Calu3 (cell line): Measurements from ENCODE around the gene OTOP2. TPM values are rescaled to one million over a fixed set of nuclear protein-coding genes. Genes with fewer than 3 reads are reported as not detected.

ENCODE experiments used
- BruUV-seq: library from RNA; stranded (reverse); fragments of 400-500 nt; replicated peaks from 2 replicates; lab custom pipeline; 2021; lab: Mats Ljungman, UMichigan
- CTCF ChIA-PET: fragments of 300-600 bp; sonication (Branson Sonifier 250); formaldehyde crosslinking; loops from one replicate; lab custom pipeline; 2022; ENCODE audit warnings: antibody characterized with exemption; lab: Charles Lee
- DNase-seq: peaks from one replicate; pipeline ENCODE4 v3.0.0; 2022
- H3K27ac Mint-ChIP-seq: one replicate; pipeline ENCODE4 v1.8.0; 2022; ENCODE audit warnings: mixed read lengths; ENCODE audit not compliant: unreplicated experiment
- H3K27me3 Mint-ChIP-seq: one replicate; pipeline ENCODE4 v1.8.0; 2022; ENCODE audit warnings: mixed read lengths; ENCODE audit not compliant: unreplicated experiment
- H3K36me3 Mint-ChIP-seq: one replicate; pipeline ENCODE4 v1.8.0; 2022; ENCODE audit warnings: mild to moderate bottlenecking, moderate library complexity, mixed read lengths; ENCODE audit not compliant: insufficient read depth, unreplicated experiment
- H3K4me1 Mint-ChIP-seq: one replicate; pipeline ENCODE4 v1.8.0; 2022; ENCODE audit warnings: mild to moderate bottlenecking, low read depth, mixed read lengths; ENCODE audit not compliant: unreplicated experiment
- H3K4me3 Mint-ChIP-seq: one replicate; pipeline ENCODE4 v1.8.0; 2022; ENCODE audit warnings: mild to moderate bottlenecking, low read depth, moderate library complexity, mixed read lengths; ENCODE audit not compliant: unreplicated experiment
- H3K9me3 Mint-ChIP-seq: one replicate; pipeline ENCODE4 v1.8.0; 2022; ENCODE audit warnings: low read depth, mixed read lengths; ENCODE audit not compliant: unreplicated experiment
- CTCF ChIP-seq: fragments of 200-600 bp; IDR thresholded peaks from one replicate; pipeline ENCODE4 v1.8.0; 2022; ENCODE audit warnings: antibody characterized with exemption; ENCODE audit not compliant: unreplicated experiment
- intact Hi-C: fragments of 100-400 bp; cut with micrococcal nuclease; formaldehyde crosslinking; loops from one replicate; pipeline ENCODE4 v1.10.0; 2022; ENCODE audit not compliant: unreplicated experiment
- total RNA-seq: library from RNA; stranded (reverse); gene quantifications from 2 replicates; pipeline ENCODE4 v1.2.3, GENCODE V29; 2022

Gene OTOP2
- total RNA-seq, 1 experiment from 2014 or later: not detected

GRCh38 chr17:74946641-74947040 is 22.6 kb downstream of the OTOP2 start:
- no peaks in the 10 kb centered on the region for H3K4me1 Mint-ChIP-seq
- H3K36me3 Mint-ChIP-seq: peaks cover 15% of the 10 kb centered on the region
- H3K27ac Mint-ChIP-seq: no peak overlapping the region
- BruUV-seq: no TSS peak
- no peak overlapping the region for H3K4me3 Mint-ChIP-seq
- intact Hi-C loops: no loop called here
- CTCF ChIA-PET: no interaction called here
- peaks cover 55% of the 10 kb centered on the region for H3K27me3 Mint-ChIP-seq
- no peaks in the 10 kb centered on the region for H3K9me3 Mint-ChIP-seq
- no peak for TF ChIP-seq CTCF
- DNase-seq: no peak

- no peaks in the 10 kb centered on the region for H3K4me1 Mint-ChIP-seq
- no TSS peak for BruUV-seq
- intact Hi-C loops: no loop called here
- TF ChIP-seq CTCF: no peak
- no peak overlapping the region for H3K27ac Mint-ChIP-seq
- H3K9me3 Mint-ChIP-seq: no peaks in the 10 kb centered on the region
- peaks cover 50% of the 10 kb centered on the region for H3K27me3 Mint-ChIP-seq
- no peak for DNase-seq
- no peak overlapping the region for H3K4me3 Mint-ChIP-seq
- H3K36me3 Mint-ChIP-seq: peaks cover 19% of the 10 kb centered on the region
- CTCF ChIA-PET: no interaction called here
Measured at GRCh38 chr17:74947041-74947754, 23.1 kb downstream of the OTOP2 start.

- peaks cover 38% of the 10 kb centered on the region for H3K36me3 Mint-ChIP-seq
- CTCF ChIA-PET: interaction anchor here (1.7 kb wide), 1 partner anchor 11 kb away, joined by 6 read pairs; no protein-coding TSS in a partner anchor
- H3K27ac Mint-ChIP-seq: no peak overlapping the region
- H3K4me1 Mint-ChIP-seq: no peaks in the 10 kb centered on the region
- H3K27me3 Mint-ChIP-seq: peaks cover 26% of the 10 kb centered on the region
- BruUV-seq: no TSS peak
- H3K4me3 Mint-ChIP-seq: no peak overlapping the region
- no peak for TF ChIP-seq CTCF
- no peaks in the 10 kb centered on the region for H3K9me3 Mint-ChIP-seq
- no peak for DNase-seq
- intact Hi-C loops: no loop called here
Measured at GRCh38 chr17:74949455-74950115, 25.5 kb downstream of the OTOP2 start.

- Mint-ChIP-seq H3K27me3 (peaks cover 20% of the 10 kb centered on the region), H3K9me3 (no peaks in the 10 kb centered on the region), H3K36me3 (peaks cover 44% of the 10 kb centered on the region), H3K27ac (no peak overlapping the region), H3K4me1 (no peaks in the 10 kb centered on the region), H3K4me3 (no peak overlapping the region)
- CTCF ChIA-PET: no interaction called here
- intact Hi-C loops: no loop called here
- no TSS peak for BruUV-seq
- TF ChIP-seq CTCF: no peak
- no peak for DNase-seq
Measured at GRCh38 chr17:74950207-74950606, 26.1 kb downstream of the OTOP2 start.
